PC-3 (cell line): ENCODE measurements around the gene RIPOR3. TPM values are rescaled to one million over a fixed set of nuclear protein-coding genes. Genes with fewer than 3 reads are reported as not detected.

Source experiments
- ATAC-seq: fragments of 200-7000 bp; cut with Tn5 transposase; 2 replicates; pipeline ENCODE4 v1.9.1; 2020; ENCODE audit warnings: mild to moderate bottlenecking, moderate library complexity
- BruUV-seq: library from RNA; stranded (reverse); fragments of 400-500 nt; replicated peaks from 2 replicates; lab custom pipeline; 2021; lab: Mats Ljungman, UMichigan
- CTCF ChIA-PET: fragments of 300-600 bp; sonication (Branson Sonifier 250); formaldehyde crosslinking; loops from one replicate; lab custom pipeline; 2022; ENCODE audit warnings: antibody characterized with exemption; lab: Charles Lee
- POLR2A ChIA-PET: fragments of 300-600 bp; sonication (Branson Sonifier 250); formaldehyde crosslinking; loops from one replicate; lab custom pipeline; 2022; ENCODE audit warnings: antibody characterized with exemption; ENCODE audit not compliant: unreplicated experiment; lab: Charles Lee
- DNase-seq: peaks from one replicate; pipeline ENCODE4 v3.0.0-alpha.2; 2015
- H2AFZ ChIP-seq: fragments of 300-600 bp; sonication (generic); 2 replicates; pipeline ENCODE4 v1.6.0; 2016; ENCODE audit warnings: antibody characterized with exemption, low read length
- H3F3A ChIP-seq: fragments of 300-600 bp; sonication (generic); one replicate; pipeline ENCODE4 v1.6.0; 2017; ENCODE audit warnings: antibody characterized with exemption, low read length, control low read depth, mild to moderate bottlenecking; ENCODE audit not compliant: unreplicated experiment
- H3K27ac ChIP-seq: fragments of 300-600 bp; sonication (generic); 2 replicates; pipeline ENCODE4 v1.5.1; 2016; ENCODE audit warnings: mild to moderate bottlenecking, low read length
- H3K27me3 ChIP-seq: fragments of 300-600 bp; sonication (generic); 2 replicates; pipeline ENCODE4 v1.6.1; 2016; ENCODE audit warnings: low read length, mixed read lengths
- H3K36me3 ChIP-seq: fragments of 300-600 bp; sonication (generic); 2 replicates; pipeline ENCODE4 v1.6.1; 2016; ENCODE audit warnings: low read depth, mixed run types, low read length, mixed read lengths
- H3K4me1 ChIP-seq: fragments of 300-600 bp; sonication (generic); 2 replicates; pipeline ENCODE4 v1.5.1; 2016; ENCODE audit warnings: low read length; ENCODE audit not compliant: insufficient read depth
- H3K4me2 ChIP-seq: fragments of 300-600 bp; sonication (generic); 2 replicates; pipeline ENCODE4 v1.6.0; 2016; ENCODE audit warnings: low read length
- H3K4me3 ChIP-seq: fragments of 300-600 bp; sonication (generic); 2 replicates; pipeline ENCODE4 v1.5.1; 2016; ENCODE audit warnings: mild to moderate bottlenecking, low read length, mixed read lengths
- H3K79me2 ChIP-seq: fragments of 300-600 bp; sonication (generic); 2 replicates; pipeline ENCODE4 v1.6.1; 2017; ENCODE audit warnings: low read length, mixed read lengths
- H3K9ac ChIP-seq: fragments of 300-600 bp; sonication (generic); 2 replicates; pipeline ENCODE4 v1.6.0; 2016; ENCODE audit warnings: mild to moderate bottlenecking, low read length
- H3K9me2 ChIP-seq: fragments of 300-600 bp; sonication (generic); replicated peaks from 2 replicates; pipeline ENCODE4 v1.6.1; 2016; ENCODE audit warnings: mixed run types, low read length, mixed read lengths
- H3K9me3 ChIP-seq: fragments of 300-600 bp; sonication (generic); 2 replicates; pipeline ENCODE4 v1.6.1; 2016; ENCODE audit warnings: low read length, mixed read lengths
- H4K20me1 ChIP-seq: fragments of 300-600 bp; sonication (generic); 2 replicates; pipeline ENCODE4 v1.6.1; 2016; ENCODE audit warnings: low read length, mixed read lengths
- CTCF ChIP-seq: fragments of 300-600 bp; sonication (generic); conservative IDR thresholded peaks from 2 replicates; pipeline ENCODE4 v1.5.1; 2017; ENCODE audit warnings: antibody characterized with exemption, low read depth, mild to moderate bottlenecking, low read length
- EZH2 ChIP-seq: fragments of 300-600 bp; sonication (generic); IDR thresholded peaks from one replicate; pipeline ENCODE4 v1.6.1; 2017; ENCODE audit warnings: antibody characterized with exemption, mild to moderate bottlenecking, low read length; ENCODE audit not compliant: unreplicated experiment
- EZH2phosphoT487 ChIP-seq: fragments of 300-600 bp; sonication (generic); IDR thresholded peaks from 2 replicates; pipeline ENCODE4 v1.6.1; 2018; ENCODE audit warnings: mild to moderate bottlenecking, antibody characterized with exemption, low read length, borderline replicate concordance
- intact Hi-C: fragments of 100-400 bp; cut with micrococcal nuclease; formaldehyde crosslinking; loops from 2 replicates; pipeline ENCODE4 v1.9.0; 2023
- total RNA-seq: library from RNA; depleted of rRNA; stranded (reverse); fragments of >200 nt; gene quantifications from 2 replicates; pipeline ENCODE4 v1.2.3, GENCODE V29; 2014

Gene RIPOR3
- total RNA-seq, 1 experiment from 2014 or later, result 0.04 TPM

GRCh38 chr20:50693001-50693400 is 1.7 kb upstream of the RIPOR3 start:
- intact Hi-C loops, result no loop called here
- Histone ChIP-seq H2AFZ (no peak overlapping the region), H3K4me2 (no peak overlapping the region), H3K4me3 (no peak overlapping the region), H3K36me3 (no peaks in the 10 kb centered on the region), H3F3A (no peaks in the 10 kb centered on the region), H3K9me2 (no peaks in the 10 kb centered on the region), H3K79me2 (no peaks in the 10 kb centered on the region), H3K9ac (no peak overlapping the region), H3K9me3 (no peaks in the 10 kb centered on the region), H3K27me3 (no peaks in the 10 kb centered on the region), H3K4me1 (peaks cover 14% of the 10 kb centered on the region), H3K27ac (no peak overlapping the region), H4K20me1 (no peaks in the 10 kb centered on the region)
- BruUV-seq, result no TSS peak
- POLR2A ChIA-PET, result no interaction called here
- CTCF ChIA-PET, result no interaction called here
- ATAC-seq (no peak), DNase-seq (no peak)
- TF ChIP-seq CTCF, result no peak
- TF ChIP-seq EZH2phosphoT487, result no peak
- TF ChIP-seq EZH2, result no peak

DNA sequence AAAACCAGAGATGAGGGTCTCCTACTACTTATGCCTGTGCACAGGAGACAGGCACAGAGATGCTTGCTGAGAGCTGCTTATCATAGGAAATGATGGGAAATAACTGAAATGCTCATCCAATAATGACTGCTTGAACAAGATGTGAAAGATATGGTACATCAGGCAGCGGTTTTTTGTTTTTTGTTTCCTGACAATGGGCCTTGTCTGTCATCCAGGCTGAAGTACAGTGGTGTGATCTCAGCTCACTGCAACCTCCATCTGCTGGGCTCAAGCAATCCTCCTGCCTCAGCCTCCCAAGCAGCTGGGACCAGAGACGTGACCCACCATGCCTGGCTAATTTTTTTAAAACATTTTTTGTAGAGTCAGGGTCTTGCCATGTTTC is 1.2 kb upstream of the RIPOR3 start:
- peaks cover 14% of the 10 kb centered on the region for H3K4me1 ChIP-seq
- no peak overlapping the region for H3K9ac ChIP-seq
- no peaks in the 10 kb centered on the region for H3K9me2 ChIP-seq
- H4K20me1 ChIP-seq, result no peaks in the 10 kb centered on the region
- no peak for ATAC-seq
- H3F3A ChIP-seq, result no peaks in the 10 kb centered on the region
- no peak for DNase-seq
- no peak overlapping the region for H3K4me2 ChIP-seq
- no peaks in the 10 kb centered on the region for H3K27me3 ChIP-seq
- H3K27ac ChIP-seq, result no peak overlapping the region
- CTCF ChIA-PET, result no interaction called here
- H3K9me3 ChIP-seq, result no peaks in the 10 kb centered on the region
- no peaks in the 10 kb centered on the region for H3K36me3 ChIP-seq
- TF ChIP-seq CTCF (no peak), EZH2phosphoT487 (no peak), EZH2 (no peak)
- POLR2A ChIA-PET, result interaction anchor here (0.6 kb wide), 1 partner anchor 14 kb away, joined by 22 read pairs; no protein-coding TSS in a partner anchor
- intact Hi-C loops, result no loop called here
- no peak overlapping the region for H3K4me3 ChIP-seq
- BruUV-seq, result no TSS peak
- H2AFZ ChIP-seq, result no peak overlapping the region
- H3K79me2 ChIP-seq, result no peaks in the 10 kb centered on the region

- Histone ChIP-seq H3F3A (no peaks in the 10 kb centered on the region), H3K36me3 (no peaks in the 10 kb centered on the region), H3K9me3 (no peaks in the 10 kb centered on the region), H3K27ac (no peak overlapping the region), H4K20me1 (no peaks in the 10 kb centered on the region), H3K27me3 (no peaks in the 10 kb centered on the region), H2AFZ (no peak overlapping the region), H3K4me3 (no peak overlapping the region), H3K4me1 (peaks cover 14% of the 10 kb centered on the region), H3K9me2 (no peaks in the 10 kb centered on the region), H3K9ac (no peak overlapping the region), H3K4me2 (no peak overlapping the region), H3K79me2 (no peaks in the 10 kb centered on the region)
- POLR2A ChIA-PET, result interaction anchor here (0.6 kb wide), 1 partner anchor 13 kb away, joined by 22 read pairs; no protein-coding TSS in a partner anchor
- ATAC-seq, result no peak
- CTCF ChIA-PET, result no interaction called here
- TF ChIP-seq EZH2 (no peak), EZH2phosphoT487 (no peak), CTCF (no peak)
- intact Hi-C loops, result no loop called here
- DNase-seq, result no peak
- BruUV-seq, result no TSS peak
These were observed 520 bp upstream of the RIPOR3 start for GRCh38 chr20:50691573-50692551.
